Liver (tissue), 3 donors: ENCODE results near the gene DZIP1.

Experiments
- CTCF ChIP-seq: fragments of 150-350 bp; IDR thresholded peaks from 2 replicates; pipeline ENCODE4 v1.5.1; 2017; ENCODE audit warnings: improper control_type of control experiment, low read depth, low read length; ENCODE audit not compliant: missing input control
- FOXA1 ChIP-seq: IDR thresholded peaks from 2 replicates; pipeline ENCODE4 v1.6.1; 2016; ENCODE audit warnings: antibody characterized with exemption
- GABPA ChIP-seq, 2 donors: IDR thresholded peaks in 1 of 2; conservative IDR thresholded peaks in 1 of 2; 2 replicates each; pipeline ENCODE4 v1.6.1; 2016; ENCODE audit warnings: antibody characterized with exemption in 2 of 2, mild to moderate bottlenecking in 1 of 2, moderate library complexity in 1 of 2
- MAX ChIP-seq: IDR thresholded peaks from 2 replicates; pipeline ENCODE4 v1.6.1; 2016; ENCODE audit warnings: antibody characterized with exemption
- NR2F2 ChIP-seq: IDR thresholded peaks from 2 replicates; pipeline ENCODE4 v1.6.1; 2016; ENCODE audit warnings: antibody characterized with exemption
- RAD21 ChIP-seq, 2 donors: IDR thresholded peaks; 2 replicates each; pipeline ENCODE4 v1.6.1; 2016; ENCODE audit warnings: antibody characterized with exemption in 2 of 2, mild to moderate bottlenecking in 2 of 2
- REST ChIP-seq: IDR thresholded peaks from 2 replicates; pipeline ENCODE4 v1.6.1; 2016; ENCODE audit warnings: antibody characterized with exemption, mild to moderate bottlenecking
- YY1 ChIP-seq: IDR thresholded peaks from 2 replicates; pipeline ENCODE4 v1.6.1; 2016; ENCODE audit warnings: antibody characterized with exemption, mild to moderate bottlenecking
- donor health status: healthy.
- donor health status: healthy.

GRCh38 chr13:95679722-95680121 lies 35.2 kb upstream of the DZIP1 start:
- TF ChIP-seq CTCF (no peak), REST (no peak), FOXA1 (no peak), YY1 (no peak), RAD21 (IDR thresholded peaks at IDR 0.05) (no peak), NR2F2 (no peak), MAX (no peak), GABPA (IDR thresholded peaks at IDR 0.05 in 1 of 2, conservative IDR thresholded peaks at IDR 0.05 in 1 of 2) (no peak)
